Urothelium cell line (cell line): ENCODE measurements around the gene ZNF132.
"Not testable (repeated sequence)": the region's sequence is repeated elsewhere in the genome, so short reads cannot be mapped to it uniquely, and the experiment has no call there.

Experiments
- DNase-seq: peaks from one replicate; pipeline ENCODE4 v3.0.0; 2011; ENCODE audit warnings: low spot score, mixed read lengths
- FAIRE-seq: peaks from 2 replicates; lab custom pipeline; 2011; peaks lifted over from hg19 to GRCh38; lab: Jason Lieb, UNC

ZNF132 gene

DNA sequence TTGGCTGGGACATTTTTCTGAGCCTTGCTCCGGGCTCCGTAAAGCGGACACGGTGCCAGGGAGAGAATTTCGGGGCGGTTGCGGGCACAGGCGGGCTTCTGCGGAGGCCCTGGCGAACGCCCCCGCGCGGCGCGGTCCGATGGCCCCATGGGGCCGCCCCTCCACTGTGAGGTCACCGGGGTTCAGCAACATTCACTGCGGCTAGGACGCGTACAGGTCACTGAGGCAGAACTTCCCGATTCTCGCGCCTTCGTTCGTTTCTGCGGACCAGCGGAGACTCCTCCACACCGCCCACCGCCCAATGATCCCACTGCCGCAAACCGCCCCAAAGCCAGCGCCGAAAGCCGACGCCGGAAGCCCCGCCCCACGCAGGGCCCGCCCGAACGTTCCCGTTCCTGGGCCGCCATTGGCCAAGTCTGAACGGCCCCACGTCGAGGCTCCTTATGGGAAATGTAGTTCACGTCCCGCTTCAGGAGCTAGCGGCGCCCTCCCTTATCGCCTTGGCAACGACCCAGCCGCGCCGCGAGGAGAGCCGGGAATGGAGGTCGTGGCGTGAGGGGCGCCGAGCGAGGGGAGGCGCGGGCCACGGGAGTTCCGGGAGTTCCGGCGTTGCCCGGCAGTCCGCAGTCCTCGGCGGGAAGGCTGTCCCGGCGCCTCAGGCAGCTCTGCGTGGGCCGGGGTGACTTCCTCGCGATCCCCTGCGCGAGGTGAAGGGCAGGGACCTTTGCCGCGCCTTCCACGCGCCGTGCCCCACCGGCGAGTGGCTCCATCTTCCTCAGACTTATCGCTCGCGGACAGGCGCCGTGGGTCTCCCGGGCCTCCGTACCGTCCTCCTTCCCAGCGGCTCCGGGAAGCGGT lies 31.6 kb downstream of the ZNF132 start, which contains the start of gene ZNF584:
Gene ZNF584, plus strand, starts transcription at position 498 of the 858 bp plus-strand sequence. CDS start 499 bp downstream, outside the sequence.
- DNase-seq (peak; percentile 85), FAIRE-seq (no peak)

DNA sequence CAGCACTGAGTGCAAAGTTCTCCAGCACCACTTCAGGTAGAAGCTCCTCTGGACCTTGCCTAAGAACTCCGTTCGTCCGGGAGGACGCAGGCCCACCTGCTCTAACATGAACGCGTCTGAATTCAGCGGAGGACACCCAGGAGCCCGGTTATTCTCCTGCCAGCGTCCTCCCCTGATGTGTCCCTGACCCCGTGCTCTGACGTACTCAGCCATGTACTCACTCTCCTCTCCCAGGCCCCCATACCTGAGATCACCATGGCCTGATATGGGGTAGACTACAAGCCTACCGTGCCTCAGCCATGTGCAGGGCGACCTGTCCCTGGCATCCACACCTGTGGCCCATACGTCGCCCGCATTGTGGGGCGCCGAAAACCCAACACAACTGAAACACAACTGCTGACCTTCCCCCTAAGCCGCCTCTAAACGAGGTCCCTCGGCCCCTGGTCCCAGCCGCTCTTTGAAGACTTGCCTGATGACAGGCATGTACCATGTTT lies 32.2 kb downstream of the ZNF132 start:
- DNase-seq (no peak), FAIRE-seq (no peak)

DNA sequence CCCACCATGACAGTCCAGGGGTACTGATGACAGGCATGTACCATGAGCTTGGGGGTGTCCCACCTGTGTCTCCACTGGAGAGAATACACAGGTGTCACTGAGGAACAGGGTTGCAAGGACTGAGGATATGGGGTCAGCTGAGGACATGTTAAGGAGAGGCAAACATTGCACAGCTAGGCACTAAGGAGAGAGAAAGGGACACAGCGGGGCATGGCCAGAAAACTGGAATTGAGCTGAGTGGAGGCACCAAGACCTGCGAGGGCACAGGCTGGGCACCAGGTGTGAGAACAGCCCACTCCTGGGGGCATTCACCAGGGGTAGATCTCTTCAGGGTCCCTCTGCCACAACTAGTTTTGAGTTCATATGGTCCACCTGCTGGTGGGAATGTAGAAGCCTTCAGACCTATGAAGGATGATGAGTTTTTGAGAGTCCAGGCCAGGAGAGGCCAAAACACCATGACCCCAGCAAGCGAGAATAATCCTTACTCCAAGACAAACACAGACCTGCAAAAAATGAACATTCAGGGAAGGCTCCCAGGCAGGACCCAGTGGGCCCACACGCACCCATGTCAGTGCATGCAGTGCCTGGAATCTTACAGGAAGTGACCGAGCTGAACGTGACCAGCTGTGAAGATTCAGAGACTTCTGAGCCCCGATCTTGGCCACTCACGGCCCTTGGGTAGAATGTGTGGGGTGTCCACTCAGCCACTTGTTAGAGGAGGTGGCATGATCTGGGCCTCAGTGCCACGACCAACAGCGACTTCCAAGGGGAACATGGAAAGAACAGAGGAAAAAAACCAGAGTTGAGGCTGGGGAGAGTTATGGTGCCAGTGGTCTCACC lies 32.9 kb downstream of the ZNF132 start:
- FAIRE-seq, result no peak

DNA sequence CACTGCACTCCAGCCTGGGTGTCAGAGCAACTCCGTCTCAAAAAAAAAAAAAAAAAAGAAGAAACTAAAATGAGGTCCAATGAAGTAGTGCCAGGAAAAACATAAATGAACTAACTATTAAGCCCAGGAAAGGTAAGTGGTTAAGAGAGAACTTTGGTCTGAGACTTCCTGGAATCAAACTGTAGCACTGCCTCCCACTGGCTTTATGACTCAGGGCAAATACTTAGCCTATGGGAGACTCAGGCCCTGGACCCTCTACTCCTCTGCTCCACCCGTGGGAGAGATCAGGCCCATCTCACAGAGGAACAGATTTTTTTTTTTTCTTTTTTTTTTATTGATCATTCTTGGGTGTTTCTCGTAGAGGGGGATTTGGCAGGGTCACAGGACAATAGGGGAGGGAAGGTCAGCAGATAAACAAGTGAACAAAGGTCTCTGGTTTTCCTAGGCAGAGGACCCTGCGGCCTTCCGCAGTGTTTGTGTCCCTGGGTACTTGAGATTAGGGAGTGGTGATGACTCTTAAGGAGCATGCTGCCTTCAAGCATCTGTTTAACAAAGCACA lies 36.0 kb downstream of the ZNF132 start:
- not testable (repeated sequence) for FAIRE-seq

More for the DNA sequence above, 32.9 kb downstream of the ZNF132 start:
- no peak for DNase-seq

DNA sequence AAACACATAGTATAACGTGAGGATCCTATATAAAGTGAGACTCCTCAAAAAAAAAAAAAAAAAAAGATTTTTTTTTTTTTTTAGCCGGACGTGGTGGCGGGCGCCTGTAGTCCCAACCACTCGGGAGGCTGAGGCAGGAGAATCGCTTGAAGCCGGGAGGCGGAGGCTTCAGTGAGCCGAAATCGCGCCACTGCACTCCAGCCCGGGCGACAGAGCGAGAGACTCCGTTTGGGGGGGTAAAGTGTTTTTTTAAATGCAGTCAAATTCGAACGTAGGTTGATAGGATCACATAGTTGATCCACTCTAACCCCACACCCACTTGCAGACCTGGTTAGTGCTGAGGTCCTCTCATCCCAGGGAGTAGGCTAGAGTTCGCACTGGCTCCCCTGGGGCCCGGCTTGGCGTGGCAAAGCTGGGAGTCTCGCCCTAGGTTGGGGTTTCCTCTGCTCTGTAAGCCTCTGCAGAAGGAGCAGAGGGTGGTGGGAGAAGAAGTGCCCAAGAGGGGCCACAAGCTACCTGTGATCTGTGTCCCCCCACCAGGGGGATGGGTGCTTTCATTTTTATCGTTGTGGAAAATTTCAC lies 38.0 kb downstream of the ZNF132 start:
- no peak for DNase-seq
- FAIRE-seq, result no peak

More for the DNA sequence above, 36.0 kb downstream of the ZNF132 start:
- not testable (repeated sequence) for DNase-seq

DNA sequence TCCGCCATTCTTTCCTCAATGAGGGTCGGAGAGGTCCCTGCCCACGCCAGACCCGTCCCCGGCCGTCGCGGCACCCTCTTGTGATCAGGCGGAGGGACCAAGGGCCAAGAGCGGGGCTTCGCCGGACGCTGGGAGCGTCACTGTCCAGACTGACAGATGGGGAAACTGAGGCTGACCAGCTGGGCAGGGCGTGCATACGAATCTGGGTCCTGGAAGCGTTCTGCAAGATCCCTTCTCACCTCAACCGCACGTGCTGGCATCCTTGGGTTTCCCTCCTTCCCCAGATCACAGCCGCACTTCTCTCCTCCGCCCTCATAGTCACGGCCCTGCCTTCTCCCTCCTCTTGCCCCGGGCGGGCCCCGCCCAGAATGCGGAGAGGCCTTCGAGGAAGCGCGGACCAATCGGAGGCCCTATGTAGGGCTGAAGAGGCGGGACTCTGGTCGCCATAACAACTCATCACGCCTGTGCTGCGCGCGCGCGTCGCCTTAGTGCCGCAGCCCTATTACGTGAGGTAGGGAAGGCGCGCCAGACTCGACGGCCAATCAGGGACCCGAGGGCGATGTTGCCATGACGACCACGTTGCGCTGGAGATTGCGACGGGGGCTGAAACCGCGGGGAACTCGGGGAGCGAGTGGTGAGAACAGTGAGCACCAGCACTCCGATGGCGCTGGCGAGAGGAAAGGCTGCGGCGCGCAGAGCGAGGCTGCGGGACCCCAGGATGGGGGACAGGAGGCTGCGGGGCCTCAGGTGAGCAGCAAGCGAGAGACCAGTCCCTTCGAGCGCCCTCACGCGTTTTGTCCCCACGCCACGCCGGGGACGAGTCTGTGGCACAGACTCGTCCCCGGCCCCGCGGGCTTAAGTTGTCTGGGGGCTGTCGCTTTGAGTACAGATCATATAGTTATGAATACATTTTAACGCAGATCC lies 38.8 kb downstream of the ZNF132 start:
- DNase-seq, result peak; percentile 95
- peak; percentile 37 for FAIRE-seq

DNA sequence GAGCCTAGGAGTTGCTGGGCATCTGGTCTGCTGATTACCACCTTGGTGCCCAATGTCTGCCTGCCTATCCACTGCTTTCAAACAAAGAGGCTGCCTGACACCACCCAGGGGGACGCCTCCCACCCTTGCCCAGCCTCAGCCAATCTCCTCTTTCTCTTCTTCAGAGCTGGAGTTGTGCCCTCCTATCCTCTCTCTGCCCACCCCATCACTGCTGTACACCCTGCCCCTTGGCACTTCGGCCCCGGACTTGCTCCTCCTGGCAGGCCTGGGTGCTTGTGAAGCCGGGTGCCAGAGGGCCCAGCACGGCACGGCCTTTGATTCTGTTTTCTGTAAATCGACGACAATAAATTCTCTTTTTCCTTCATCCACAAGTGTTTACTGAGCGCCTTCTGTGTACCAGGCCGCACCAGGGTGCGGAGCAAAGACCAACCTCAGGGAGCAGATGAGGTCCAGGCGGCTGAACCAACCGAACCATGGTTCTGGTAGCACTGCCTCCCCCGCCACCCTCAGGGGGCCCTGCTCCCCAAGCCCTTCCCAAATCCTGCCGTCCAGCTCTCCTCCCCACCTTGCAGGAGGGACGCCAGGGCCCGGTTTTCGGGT lies 39.5 kb downstream of the ZNF132 start:
- DNase-seq, result no peak

DNA sequence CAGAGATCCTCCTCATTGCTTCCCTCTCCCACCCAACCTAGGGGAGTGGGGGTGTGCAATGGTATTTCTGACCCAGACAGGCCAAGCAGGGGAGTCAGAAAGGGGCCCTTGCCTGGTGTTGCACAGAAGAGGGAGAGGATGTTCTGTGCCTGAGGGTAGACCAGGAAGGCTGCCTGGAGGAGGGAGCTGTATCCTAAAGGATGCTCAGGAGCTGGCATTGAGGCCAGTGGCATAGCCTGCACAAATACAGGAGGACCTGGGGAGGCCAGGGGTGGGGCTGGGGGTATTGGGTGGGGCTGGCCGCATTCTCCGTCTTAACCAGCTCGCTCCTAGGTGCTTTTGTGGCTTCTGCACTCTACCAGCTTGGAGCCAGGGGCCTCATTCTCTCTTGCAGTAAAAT lies 40.0 kb downstream of the ZNF132 start:
- DNase-seq (no peak), FAIRE-seq (no peak)

More for the DNA sequence above, 39.5 kb downstream of the ZNF132 start:
- no peak for FAIRE-seq

DNA sequence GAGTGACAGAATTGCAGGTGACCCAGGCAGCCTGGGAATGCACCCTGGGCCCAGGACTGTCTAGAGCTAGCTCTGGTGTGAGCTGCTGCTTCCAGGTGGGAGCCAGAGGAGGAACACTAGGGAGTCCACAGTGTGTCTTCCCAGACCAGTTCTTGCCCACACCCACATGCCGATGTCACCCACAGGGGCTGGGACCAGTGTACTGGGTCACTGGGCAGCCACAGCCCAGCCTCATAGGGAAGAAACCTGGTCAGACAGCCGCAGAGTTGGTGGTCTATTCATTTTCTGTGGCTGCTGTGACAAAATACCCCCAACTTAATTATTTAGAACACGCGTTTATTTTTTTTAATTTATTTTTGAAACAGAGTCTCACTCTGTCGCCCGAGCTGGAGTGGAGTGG lies 41.4 kb downstream of the ZNF132 start:
- DNase-seq (no peak), FAIRE-seq (no peak)

DNA sequence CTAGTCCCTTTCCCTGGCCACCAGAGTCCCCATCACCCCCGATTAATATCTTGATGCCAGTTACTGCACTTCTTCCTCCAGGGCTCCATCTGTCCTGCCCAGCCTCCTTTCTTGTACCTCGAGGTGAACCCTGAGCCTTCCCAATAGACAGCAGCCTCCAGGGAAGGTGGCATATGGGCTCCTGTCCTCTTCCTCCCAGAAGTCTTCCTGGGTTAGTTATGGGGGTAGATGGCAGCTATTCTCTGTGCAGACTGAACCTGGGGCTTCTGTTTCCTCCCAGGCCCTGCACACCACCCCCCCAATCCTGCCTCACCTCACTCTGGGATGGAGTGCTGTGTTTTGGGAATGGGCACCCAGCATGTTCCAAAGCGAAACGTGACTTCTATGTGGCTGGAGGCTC lies 41.9 kb downstream of the ZNF132 start:
- no peak for DNase-seq
- no peak for FAIRE-seq

DNA sequence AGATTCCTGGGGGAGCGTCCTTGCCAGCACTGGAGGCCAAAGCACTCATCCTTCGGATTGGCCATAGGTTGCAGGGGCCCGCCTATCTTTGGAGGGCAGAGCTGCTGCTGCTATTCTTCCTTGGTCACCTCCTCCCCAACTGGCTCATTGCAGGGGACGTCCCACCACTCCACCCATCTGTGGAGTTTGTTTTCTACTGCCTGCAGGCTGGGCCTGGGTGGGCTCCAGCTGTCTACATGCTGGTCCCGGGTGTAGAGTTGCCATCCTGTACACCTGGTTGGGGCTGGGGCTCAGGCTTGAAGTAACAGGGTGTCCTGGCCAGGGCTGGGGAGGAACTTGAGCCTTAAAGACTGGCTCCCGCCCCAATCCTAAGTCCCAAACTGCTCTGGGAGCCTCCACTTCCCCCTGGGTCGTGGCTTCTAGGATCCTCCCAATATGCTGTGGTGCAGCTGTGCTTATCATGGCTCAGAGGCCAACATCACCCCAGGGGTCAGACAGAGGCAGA lies 42.4 kb downstream of the ZNF132 start:
- FAIRE-seq, result no peak
- no peak for DNase-seq

DNA sequence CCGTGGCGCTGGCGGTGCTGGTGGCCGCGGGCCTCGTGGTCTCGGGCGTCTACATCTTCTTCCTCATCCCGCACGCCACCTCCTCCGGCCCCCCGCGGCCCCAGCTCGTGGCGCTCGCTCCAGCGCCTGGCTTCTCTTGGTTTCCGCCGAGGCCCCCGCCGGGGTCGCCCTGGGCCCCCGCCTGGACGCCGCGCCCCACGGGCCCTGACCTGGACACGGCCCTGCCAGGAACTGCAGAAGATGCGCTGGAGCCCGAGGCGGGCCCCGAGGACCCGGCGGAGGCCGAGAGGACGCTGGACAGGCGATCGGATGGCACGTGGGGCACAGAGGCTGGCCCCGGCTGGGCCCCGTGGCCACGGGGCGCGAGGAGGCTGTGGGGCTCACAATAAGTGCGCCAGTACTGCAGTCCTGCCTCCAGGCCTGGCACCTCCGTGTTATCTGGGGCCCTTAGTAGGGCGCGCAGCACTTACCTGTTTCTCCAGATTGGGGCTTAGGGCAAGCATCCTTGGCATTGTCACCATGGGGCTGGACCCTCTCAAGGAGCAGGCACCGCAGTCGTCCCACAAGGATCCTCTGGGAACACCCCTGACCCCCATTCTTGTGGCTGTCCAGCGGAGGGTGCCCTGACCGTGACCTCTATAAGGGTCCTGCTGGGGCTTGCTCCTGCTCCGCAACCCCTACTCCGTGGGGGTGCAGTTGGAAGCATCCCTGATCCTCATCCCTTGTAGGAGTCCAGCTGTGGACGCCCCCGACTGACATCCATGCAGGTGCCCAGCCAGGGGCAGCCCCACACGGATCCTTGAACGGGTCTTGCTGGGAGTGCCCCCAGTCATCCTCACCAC lies 43.0 kb downstream of the ZNF132 start:
- DNase-seq, result no peak
- FAIRE-seq, result no peak

DNA sequence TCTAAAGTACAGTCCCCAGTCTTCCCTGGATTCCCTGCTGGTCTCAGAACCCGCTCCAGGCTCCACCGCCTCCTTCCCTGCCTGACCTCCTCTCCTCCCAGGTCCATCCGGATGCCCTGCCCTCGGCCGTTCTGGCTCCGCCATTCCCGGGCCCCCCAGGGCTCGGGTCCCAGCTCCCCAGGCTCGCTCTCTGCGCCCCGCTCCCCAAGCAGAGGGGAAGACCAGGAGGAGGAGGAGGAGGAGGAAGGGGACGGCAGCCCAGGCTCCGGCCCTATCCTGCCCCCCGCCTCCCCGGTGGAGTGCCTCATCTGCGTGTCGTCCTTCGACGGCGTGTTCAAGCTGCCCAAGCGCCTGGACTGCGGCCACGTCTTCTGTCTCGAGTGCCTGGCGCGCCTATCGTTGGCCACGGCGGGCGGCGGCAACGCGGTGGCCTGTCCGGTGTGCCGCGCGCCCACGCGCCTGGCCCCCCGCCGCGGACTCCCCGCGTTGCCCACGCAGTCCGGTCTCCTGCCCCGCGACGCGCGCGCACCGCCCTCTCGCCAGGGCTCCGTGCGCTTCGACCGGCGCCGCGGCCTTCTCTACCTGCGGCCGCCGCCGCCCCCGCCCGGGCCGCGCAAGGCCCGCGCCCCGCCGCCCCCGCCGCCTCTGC lies 43.9 kb downstream of the ZNF132 start:
- no peak for DNase-seq

DNA sequence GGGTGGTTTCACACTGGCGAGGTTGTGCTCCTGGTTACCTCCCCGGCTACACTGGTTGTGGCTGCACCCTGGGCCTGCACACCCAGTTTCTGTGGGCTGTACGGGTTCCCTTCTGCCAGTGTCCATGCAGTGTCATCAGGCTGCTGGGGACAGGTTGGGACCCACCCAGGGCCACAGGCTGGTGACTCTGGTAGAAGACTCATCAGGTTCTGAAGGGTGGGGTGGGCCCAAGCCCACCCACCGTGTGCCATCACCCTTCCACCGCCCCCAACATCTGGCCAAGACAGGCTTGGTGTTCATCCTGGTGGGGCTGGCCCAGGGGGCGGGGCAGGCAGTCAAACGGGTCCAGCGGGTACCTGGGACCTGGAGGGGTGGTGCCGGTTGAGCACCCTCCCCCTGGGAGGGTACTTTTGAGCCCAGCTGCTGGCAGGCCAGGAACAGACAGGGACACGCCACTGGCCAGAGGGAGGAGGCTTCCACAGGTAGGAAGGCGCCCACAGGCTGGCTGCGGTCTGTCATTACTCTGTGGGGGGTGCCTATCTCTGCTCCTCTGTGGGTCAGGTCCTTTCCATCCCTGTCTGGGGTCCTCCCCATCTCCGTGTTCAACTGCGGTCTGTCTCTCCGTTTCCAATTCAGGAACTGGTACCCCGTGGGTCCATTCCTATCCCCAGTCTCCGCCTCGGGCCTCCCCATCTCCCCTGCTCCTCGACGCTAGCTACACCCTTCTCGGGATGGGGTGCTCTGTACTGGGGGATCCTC lies 44.6 kb downstream of the ZNF132 start, which contains the start of gene RNF225:
Gene RNF225, plus strand, starts transcription at position 437 of the 759 bp plus-strand sequence. CDS start 434 bp downstream, outside the sequence.
- FAIRE-seq (no peak), DNase-seq (no peak)

More for the DNA sequence above, 43.9 kb downstream of the ZNF132 start:
- no peak for FAIRE-seq

DNA sequence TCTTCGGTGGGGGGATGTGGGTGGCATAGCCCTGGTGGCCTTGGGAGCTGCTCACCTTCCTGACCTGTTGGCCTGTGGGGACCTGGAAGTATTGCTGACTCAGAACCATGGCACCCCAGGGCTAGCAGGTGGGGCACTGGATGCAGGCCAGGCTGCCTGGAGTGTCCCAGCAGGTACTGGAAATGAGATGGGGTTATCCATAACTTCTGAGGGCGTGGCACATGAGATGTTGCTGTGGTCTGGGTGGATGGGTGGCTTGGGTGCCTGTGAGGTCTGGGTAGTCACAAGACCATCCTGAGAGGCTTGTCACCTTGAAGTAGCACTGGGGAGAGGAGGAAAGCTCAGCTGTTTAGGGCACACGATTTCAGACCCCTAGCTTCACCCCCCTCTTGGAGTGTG lies 45.1 kb downstream of the ZNF132 start:
- no peak for DNase-seq
- FAIRE-seq, result no peak

DNA sequence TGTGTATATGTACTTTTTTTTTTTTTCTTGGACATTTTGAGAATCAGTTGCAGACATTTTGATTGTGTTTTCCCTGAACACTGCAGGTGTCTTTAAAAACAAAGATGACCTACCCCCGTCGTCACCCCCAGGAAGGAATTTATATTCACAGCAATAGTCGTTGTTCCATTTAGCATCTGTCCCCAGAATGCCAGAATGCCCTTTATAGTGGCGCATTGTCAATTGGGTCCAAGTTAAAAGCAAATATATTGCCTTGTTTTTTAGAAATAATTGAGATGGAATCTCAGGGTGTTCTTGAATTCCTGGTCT lies 46.3 kb downstream of the ZNF132 start:
- DNase-seq, result no peak
- no peak for FAIRE-seq
